ENCODE results near the gene NKAIN1.
"Not testable (repeated sequence)": the region's sequence is repeated elsewhere in the genome, so short reads cannot be mapped to it uniquely, and the experiment has no call there.

Gene NKAIN1

DNA sequence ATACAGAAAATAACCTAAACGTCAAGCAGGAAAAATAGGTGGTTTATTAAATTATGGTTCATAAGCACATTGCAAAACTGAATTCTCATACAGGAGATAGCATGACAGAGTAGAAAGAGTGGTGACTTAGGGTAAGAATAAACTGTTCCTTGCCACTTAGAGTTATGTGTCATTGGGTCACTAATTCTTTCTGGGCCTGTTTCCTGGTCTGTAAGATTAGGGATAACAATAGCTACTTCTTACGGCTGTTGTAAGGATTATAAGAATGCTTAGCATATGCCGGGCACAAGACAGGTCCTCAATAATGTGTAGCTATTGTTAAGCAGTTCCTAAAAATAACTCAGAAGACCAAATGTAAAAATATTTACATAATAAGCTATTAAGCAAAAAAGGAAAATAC is 32.7 kb upstream of the NKAIN1 start:
- H3K27ac ChIP-seq (ENCODE audit: low read length), result no peak overlapping the region
- H3K4me1 ChIP-seq (ENCODE audit: low read length), result no peaks in the 10 kb centered on the region
- no peak for TF ChIP-seq EZH2phosphoT487 (IDR thresholded peaks at IDR 0.05; ENCODE audit: low read depth)
- TF ChIP-seq CTCF (IDR thresholded peaks at IDR 0.05; ENCODE audit: low read depth, low read length), result no peak
- no peaks in the 10 kb centered on the region for H3K27me3 ChIP-seq (ENCODE audit: low read depth, low read length)
- no peaks in the 10 kb centered on the region for H4K20me1 ChIP-seq (ENCODE audit: insufficient read depth, low read length)
- H3K4me2 ChIP-seq (ENCODE audit: low read length), result no peak overlapping the region
- H3K9ac ChIP-seq (ENCODE audit: low read length), result no peak overlapping the region
- no peak overlapping the region for H2AFZ ChIP-seq (ENCODE audit: low read depth, low read length)
- H3K79me2 ChIP-seq (ENCODE audit: low read length), result peaks cover 13% of the 10 kb centered on the region
- H3K4me3 ChIP-seq (ENCODE audit: low read length), result no peak overlapping the region
- peaks cover 14% of the 10 kb centered on the region for H3K36me3 ChIP-seq (replicated peaks; ENCODE audit: low read depth, low read length)
- H3K9me3 ChIP-seq (ENCODE audit: insufficient read depth, low read length), result no peaks in the 10 kb centered on the region

DNA sequence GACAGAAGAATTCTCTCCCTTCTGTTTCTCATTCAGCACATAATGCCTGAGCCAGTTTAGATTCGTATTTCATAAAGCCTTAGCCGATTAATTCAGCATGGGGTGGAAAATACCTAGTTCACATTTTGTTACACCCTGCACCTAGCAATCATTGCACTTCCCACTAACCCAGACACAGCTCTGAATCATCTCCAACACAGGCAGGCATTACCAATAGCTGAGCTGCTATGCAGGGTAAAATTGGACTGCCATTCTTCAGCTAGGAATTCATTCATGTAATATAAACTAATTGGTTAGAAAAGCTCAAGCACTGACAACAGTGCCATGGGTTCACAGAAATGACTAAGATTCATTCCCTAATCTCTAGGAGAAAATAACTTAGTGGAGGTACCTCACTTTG is 26.9 kb upstream of the NKAIN1 start:
- Histone ChIP-seq H4K20me1 (ENCODE audit: insufficient read depth, low read length) (no peaks in the 10 kb centered on the region), H3K79me2 (ENCODE audit: low read length) (no peaks in the 10 kb centered on the region), H3K9me3 (ENCODE audit: insufficient read depth, low read length) (no peaks in the 10 kb centered on the region), H3K27me3 (ENCODE audit: low read depth, low read length) (no peaks in the 10 kb centered on the region), H3K4me3 (ENCODE audit: low read length) (no peak overlapping the region), H3K9ac (ENCODE audit: low read length) (no peak overlapping the region), H2AFZ (ENCODE audit: low read depth, low read length) (no peak overlapping the region), H3K36me3 (replicated peaks; ENCODE audit: low read depth, low read length) (peaks cover 13% of the 10 kb centered on the region), H3K27ac (ENCODE audit: low read length) (no peak overlapping the region), H3K4me1 (ENCODE audit: low read length) (no peaks in the 10 kb centered on the region), H3K4me2 (ENCODE audit: low read length) (no peak overlapping the region)
- no peak for TF ChIP-seq CTCF (IDR thresholded peaks at IDR 0.05; ENCODE audit: low read depth, low read length)
- no peak for TF ChIP-seq EZH2phosphoT487 (IDR thresholded peaks at IDR 0.05; ENCODE audit: low read depth)

- Histone ChIP-seq H3K27ac (ENCODE audit: low read length) (no peak overlapping the region), H3K36me3 (replicated peaks; ENCODE audit: low read depth, low read length) (peaks cover 11% of the 10 kb centered on the region), H2AFZ (ENCODE audit: low read depth, low read length) (no peak overlapping the region), H3K79me2 (ENCODE audit: low read length) (no peaks in the 10 kb centered on the region), H4K20me1 (ENCODE audit: insufficient read depth, low read length) (no peaks in the 10 kb centered on the region), H3K27me3 (ENCODE audit: low read depth, low read length) (no peaks in the 10 kb centered on the region), H3K9me3 (ENCODE audit: insufficient read depth, low read length) (no peaks in the 10 kb centered on the region), H3K4me3 (ENCODE audit: low read length) (no peak overlapping the region), H3K9ac (ENCODE audit: low read length) (no peak overlapping the region), H3K4me1 (ENCODE audit: low read length) (no peaks in the 10 kb centered on the region), H3K4me2 (ENCODE audit: low read length) (no peak overlapping the region)
- no peak for TF ChIP-seq CTCF (IDR thresholded peaks at IDR 0.05; ENCODE audit: low read depth, low read length)
- no peak for TF ChIP-seq EZH2phosphoT487 (IDR thresholded peaks at IDR 0.05; ENCODE audit: low read depth)
Observed at GRCh38 chr1:31264790-31265386, 25.2 kb upstream of the NKAIN1 start.

DNA sequence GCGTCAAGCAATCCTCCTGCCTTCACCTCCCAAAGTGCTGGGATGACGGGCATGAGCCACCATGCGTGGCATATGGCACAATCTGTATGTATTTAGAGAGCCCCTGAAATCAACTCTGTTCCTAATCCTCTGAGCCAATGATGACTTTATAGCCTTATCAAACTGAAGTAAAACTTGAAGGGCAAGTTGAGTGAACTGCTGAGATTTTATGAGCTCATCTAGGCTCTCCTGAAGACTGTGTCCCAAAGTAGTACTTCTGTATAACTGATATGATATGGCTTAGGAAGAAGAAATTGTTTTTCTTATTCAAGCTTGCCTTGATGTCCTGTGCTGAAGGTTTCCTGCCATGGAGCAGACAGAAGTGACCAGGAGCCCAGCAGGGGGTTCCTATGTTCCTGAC is 23.7 kb upstream of the NKAIN1 start:
- no peak overlapping the region for H3K4me3 ChIP-seq (ENCODE audit: low read length)
- H3K27me3 ChIP-seq (ENCODE audit: low read depth, low read length), result no peaks in the 10 kb centered on the region
- peaks cover 9% of the 10 kb centered on the region for H3K36me3 ChIP-seq (replicated peaks; ENCODE audit: low read depth, low read length)
- H3K79me2 ChIP-seq (ENCODE audit: low read length), result no peaks in the 10 kb centered on the region
- H4K20me1 ChIP-seq (ENCODE audit: insufficient read depth, low read length), result no peaks in the 10 kb centered on the region
- H3K27ac ChIP-seq (ENCODE audit: low read length), result no peak overlapping the region
- H3K4me2 ChIP-seq (ENCODE audit: low read length), result no peak overlapping the region
- no peak for TF ChIP-seq CTCF (IDR thresholded peaks at IDR 0.05; ENCODE audit: low read depth, low read length)
- TF ChIP-seq EZH2phosphoT487 (IDR thresholded peaks at IDR 0.05; ENCODE audit: low read depth), result no peak
- H3K4me1 ChIP-seq (ENCODE audit: low read length), result no peaks in the 10 kb centered on the region
- H3K9me3 ChIP-seq (ENCODE audit: insufficient read depth, low read length), result no peaks in the 10 kb centered on the region
- H3K9ac ChIP-seq (ENCODE audit: low read length), result no peak overlapping the region
- H2AFZ ChIP-seq (ENCODE audit: low read depth, low read length), result no peak overlapping the region

- not testable (repeated sequence) for H3K27me3 ChIP-seq (ENCODE audit: low read depth, low read length); H3K79me2 ChIP-seq (ENCODE audit: low read length); H4K20me1 ChIP-seq (ENCODE audit: insufficient read depth, low read length); H3K9me3 ChIP-seq (ENCODE audit: insufficient read depth, low read length); H3K4me3 ChIP-seq (ENCODE audit: low read length); H2AFZ ChIP-seq (ENCODE audit: low read depth, low read length); H3K4me2 ChIP-seq (ENCODE audit: low read length); H3K9ac ChIP-seq (ENCODE audit: low read length); H3K4me1 ChIP-seq (ENCODE audit: low read length); H3K27ac ChIP-seq (ENCODE audit: low read length)
- peaks cover 15% of the 10 kb centered on the region for H3K36me3 ChIP-seq (replicated peaks; ENCODE audit: low read depth, low read length)
Observed at GRCh38 chr1:31262393-31262792, 22.7 kb upstream of the NKAIN1 start.
